ENCODE data around the gene PNPLA7.

DNA sequence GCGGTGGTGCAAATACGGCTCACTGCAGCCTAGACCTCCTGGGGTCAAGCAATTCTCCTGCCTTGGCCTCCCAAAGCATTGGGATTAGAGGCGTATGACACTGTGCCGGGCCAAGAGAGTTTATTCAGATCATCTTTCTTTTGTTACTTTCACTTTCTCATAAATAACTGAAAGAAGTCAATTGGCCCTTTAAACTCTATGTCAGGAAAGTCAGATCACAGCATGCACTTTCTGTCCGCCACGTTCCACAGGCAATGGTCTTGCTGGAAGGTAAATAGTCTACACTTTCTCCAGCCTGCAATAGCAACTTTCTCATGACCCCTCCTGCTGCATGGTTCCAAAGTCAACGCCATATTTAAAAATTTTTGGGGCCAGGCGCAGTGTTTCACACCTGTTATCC, 48.7 kb upstream of the PNPLA7 start:
- TF ChIP-seq, protein P1, sequence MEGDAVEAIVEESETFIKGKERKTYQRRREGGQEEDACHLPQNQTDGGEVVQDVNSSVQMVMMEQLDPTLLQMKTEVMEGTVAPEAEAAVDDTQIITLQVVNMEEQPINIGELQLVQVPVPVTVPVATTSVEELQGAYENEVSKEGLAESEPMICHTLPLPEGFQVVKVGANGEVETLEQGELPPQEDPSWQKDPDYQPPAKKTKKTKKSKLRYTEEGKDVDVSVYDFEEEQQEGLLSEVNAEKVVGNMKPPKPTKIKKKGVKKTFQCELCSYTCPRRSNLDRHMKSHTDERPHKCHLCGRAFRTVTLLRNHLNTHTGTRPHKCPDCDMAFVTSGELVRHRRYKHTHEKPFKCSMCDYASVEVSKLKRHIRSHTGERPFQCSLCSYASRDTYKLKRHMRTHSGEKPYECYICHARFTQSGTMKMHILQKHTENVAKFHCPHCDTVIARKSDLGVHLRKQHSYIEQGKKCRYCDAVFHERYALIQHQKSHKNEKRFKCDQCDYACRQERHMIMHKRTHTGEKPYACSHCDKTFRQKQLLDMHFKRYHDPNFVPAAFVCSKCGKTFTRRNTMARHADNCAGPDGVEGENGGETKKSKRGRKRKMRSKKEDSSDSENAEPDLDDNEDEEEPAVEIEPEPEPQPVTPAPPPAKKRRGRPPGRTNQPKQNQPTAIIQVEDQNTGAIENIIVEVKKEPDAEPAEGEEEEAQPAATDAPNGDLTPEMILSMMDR (IDR thresholded peaks at IDR 0.05): no peak
- TF ChIP-seq POLR2A (IDR thresholded peaks at IDR 0.05) (no peak), POLR2AphosphoS5 (IDR thresholded peaks at IDR 0.05) (no peak)

All from stomach (tissue), 4 donors.